ENCODE data around the gene PRKN.
"Not testable (repeated sequence)": the region's sequence is repeated elsewhere in the genome, so short reads cannot be mapped to it uniquely, and the experiment has no call there.

Gene PRKN

DNA sequence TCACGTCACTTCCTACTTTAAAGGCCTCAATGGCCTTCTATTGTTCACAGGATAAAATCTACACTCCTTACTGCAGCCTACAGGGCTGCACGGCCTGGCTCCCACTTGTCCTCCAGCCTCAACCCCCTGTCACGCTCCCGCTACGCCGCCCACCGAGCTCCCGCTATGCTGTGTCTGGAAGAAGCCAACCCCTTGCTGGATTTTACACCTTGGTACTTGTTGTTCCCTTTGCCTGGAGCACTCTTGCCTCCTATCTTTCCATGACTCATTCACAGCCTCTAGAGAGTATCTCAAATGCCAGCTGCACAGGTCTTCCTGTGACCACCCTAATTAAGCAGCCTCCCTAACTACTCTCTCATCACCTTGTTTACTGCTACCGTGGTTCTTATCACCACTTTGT, 259.9 kb downstream of the PRKN start:
- no peak for DNase-seq (ENCODE audit: low read depth in 2 of 3, low spot score in 1 of 3)

DNA sequence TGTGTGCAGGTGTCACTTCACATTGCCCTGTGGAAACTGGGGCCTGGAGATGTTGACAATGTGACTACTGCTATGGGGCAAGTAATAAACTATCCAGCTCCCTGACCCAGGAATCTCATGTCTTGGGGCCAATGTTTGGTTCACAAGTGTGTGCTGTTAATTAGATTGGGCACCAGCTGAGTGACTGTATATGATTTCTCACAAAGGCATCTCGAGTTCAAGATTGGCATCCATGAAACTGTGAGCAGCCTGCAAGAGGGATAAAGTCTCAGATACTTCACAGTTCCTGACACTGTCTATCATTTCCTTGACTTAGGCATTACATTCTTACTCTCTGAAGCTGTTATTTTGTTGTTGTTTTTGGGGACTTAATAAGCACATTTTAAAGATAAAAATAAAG, 264.0 kb downstream of the PRKN start:
- no peak for DNase-seq (ENCODE audit: low read depth in 2 of 3, low spot score in 1 of 3)

DNA sequence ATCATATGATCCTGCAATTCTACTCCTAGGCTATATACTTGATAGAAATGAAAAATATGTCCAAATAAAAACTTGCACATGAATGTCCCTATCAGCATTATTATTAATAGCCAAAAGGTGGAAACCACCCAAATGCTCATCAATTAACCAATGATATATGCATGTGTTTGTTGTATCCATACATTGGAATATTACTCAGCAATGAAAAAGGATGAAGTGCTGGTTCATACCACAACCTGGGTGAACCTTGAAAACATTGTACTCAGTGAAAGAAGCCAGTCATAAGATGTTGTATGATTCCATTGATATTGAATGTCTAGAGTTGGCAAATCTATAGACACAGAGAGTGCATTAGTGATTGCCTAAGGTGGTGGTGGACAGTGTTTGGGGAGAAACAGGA, 267.6 kb downstream of the PRKN start:
- no peak for DNase-seq (ENCODE audit: low read depth in 2 of 3, low spot score in 1 of 3)

DNA sequence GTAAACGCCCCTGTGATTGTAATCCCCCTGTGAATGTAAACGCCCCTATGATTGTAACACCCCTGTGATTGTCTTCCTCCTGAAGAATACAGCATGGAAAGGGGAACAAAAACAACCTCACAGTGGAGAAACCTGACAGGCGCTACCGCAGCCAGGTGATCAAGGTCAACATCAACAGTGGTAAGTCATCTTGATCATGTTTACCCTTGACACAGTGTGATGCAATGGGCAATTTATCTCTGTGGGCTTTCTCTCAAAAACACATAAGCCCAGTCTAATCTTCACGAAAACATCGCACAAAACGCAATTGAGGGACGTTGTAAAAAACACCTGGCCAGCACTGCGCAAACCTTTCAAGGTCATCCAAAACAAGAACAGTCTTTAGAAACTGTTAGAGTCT, 277.2 kb downstream of the PRKN start:
- no peak for DNase-seq (ENCODE audit: low read depth in 2 of 3, low spot score in 1 of 3)

DNA sequence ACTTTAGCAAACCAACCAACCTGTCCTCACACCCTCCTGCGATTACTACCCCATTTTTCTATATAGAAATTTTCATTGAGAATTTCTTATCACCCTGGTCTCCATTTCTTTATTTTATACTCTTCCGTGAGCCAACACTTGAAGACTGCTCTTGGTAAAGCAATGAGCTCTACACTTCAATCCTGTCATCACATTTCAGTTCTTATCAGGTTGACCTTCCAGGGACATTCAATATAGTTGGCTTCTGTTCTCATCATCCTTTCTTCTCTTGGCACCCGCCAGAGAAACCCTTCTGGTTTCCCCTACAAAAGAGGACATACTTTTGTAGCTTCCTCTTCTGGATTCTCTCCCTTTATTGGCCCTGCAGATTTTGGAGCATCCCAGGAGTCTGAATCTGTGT, 279.3 kb downstream of the PRKN start:
- no peak for DNase-seq (ENCODE audit: low read depth in 2 of 3, low spot score in 1 of 3)

DNA sequence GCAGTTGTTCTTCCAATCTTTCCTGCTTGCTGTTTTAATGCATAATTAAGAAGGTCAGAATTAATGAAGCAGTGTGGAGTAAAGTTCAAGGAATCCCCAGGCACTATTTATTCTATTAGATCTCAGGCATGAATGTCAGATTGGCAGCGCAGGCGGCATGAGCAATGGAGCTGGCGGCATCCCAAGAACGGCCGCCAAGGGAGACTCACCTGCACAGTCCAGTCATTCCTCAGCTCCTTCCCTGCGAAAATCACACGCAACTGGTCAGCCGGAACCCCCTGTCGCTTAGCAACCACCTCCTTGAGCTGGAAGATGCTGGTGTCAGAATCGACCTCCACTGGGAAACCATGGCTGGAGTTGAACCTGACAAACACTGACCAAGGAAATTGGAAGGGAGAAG, 284.5 kb downstream of the PRKN start:
- no peak for DNase-seq (ENCODE audit: low read depth in 2 of 3, low spot score in 1 of 3)

DNA sequence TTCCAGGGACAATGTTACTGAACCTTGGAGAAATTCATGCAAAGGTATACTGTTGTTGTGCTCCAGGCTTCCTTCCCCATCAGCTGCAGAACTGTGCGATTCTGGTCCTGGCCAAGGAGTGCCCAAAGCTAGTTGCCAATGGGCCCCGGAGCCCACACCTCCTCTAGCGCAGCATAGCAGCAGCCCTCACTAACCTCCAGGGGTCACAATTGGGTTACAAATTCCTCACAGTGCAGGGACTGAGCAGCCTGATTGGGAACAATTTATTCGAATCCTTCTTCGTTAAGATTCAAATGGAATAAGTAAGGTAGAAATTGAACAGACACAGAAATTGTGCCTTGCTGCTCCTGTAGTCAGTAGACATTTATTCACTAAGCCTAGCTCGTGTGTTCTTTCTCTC, 284.9 kb downstream of the PRKN start:
- no peak for DNase-seq (ENCODE audit: low read depth in 2 of 3, low spot score in 1 of 3)

DNA sequence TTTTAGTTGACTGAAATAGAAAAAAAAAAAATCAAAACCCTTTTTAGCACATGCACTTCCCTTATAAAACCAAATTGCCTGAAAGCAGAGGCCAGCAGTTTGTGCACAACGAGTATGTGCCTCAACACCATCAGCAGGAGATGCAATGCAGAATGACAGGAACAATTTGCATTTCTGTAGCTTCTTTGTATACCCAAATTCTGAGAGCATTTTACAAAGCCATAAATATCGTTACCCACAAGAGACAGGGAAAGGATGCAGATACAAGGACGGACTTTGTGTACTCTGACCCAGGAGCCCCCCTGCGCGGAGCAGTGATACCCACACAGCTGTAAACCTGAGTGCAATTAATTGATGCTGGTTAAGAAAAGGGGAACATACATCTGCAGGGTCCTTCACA, 285.6 kb downstream of the PRKN start:
- no peak for DNase-seq (ENCODE audit: low read depth in 2 of 3, low spot score in 1 of 3)

DNA sequence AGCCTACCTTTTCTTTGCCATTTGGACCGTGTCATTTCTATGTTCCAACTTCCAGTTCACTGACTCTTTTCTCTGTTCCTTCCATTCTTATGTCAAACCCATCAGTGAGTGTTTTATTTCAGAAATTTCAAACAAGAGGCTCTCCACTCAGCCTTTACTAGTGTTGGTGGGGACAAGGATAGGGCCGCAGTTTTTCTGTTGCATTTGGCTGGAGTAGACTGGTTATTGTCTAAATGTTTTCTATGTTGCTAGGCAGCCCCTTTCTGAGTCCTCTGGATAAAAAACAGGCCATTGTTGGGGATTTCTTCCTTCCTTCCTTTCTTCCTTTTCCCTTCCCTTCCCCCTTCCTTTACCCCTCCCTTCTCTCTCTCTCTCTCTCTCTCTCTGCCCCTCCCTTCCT, 288.6 kb downstream of the PRKN start:
- no peak for DNase-seq (ENCODE audit: low read depth in 2 of 3, low spot score in 1 of 3)

DNA sequence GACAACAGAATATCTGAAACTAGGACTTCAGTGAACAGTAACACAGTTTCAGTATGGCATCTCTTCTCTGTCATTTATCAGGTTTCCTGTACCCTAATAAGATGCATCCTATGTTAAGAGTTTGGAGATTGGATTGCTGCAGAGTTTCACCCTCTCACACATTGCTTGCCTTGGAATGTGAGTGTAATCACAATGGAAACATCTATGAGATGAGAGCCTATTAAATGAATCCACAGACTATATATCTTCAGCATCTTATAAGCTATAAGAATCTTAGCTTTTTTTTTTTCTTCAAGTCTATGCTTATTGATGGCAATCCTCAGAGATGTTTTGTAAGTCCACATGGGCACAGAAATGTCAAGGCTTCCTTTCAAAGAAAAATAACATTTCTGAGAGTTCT, 292.5 kb downstream of the PRKN start:
- no peak for DNase-seq (ENCODE audit: low read depth in 2 of 3, low spot score in 1 of 3)

DNA sequence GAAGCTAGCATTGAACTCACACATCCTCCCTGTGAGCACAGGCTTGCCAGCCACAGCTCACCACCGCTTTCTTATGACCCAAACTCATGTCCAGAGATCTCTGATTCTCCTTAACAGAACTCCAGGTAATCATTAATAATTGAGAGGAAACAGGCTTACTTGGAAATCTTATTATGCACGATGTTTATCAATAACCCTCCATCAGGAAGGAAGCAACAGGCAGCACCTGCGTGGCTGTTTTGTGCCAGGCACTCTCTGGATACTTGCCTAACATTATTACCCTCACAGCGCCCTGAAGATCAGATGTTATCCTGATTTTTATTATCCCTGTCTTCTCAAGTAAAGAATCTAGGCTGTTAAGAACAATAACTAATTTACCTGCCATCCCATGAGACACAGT, 306.6 kb downstream of the PRKN start:
- DNase-seq (ENCODE audit: low read depth in 2 of 3, low spot score in 1 of 3), result no peak

DNA sequence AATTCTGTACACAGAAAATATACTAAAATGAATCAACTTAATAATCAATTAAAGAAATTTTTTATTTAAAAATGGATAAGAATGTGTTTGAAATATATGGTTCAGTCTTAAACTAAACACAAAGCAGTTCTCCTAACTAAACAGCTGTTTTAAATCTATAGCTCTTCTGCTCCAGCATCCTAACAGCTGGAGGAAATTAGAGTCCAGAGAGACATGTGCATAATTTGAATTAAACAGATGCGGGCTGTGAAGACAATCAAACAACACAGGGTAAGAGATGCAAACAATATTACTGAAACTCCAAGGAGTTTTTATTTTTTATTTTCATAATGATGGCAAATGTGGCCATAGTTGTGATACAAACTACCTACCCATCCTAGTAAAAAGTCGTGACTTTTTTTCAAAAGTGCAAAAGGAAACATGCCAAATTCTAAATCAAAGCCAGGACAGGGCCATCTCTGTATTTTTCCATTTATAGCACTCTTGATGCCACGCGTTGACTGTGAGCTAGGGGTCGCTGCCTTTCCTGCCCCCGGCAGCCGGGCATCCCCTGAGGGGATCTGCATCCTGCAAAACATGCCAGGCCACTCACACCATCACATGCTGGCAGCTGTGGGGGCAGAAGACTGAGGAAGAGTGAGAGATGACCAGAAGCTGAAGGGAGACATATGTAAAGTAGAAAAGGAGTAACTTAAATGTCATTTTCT, 310.6 kb downstream of the PRKN start:
- no peak for DNase-seq (ENCODE audit: low read depth in 2 of 3, low spot score in 1 of 3)

DNA sequence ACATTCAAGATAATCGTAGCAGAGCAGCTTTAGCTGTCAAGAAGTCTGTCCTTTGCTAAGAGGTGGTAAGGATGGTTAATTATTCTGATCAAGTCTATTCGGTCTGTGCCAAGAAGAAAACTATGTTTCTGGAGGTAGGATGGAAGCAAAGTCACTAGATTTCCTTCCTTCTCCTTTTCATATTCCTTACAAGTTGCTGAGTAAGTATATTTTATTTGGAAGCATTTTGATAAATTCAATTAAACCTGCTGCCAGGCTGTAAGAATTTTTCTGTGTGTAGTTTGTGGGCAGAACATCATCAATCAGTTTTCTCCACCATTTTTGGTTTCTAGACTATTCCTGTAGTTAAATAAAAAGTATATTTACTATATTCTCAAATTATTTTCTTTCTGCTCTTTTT, 311.3 kb downstream of the PRKN start:
- no peak for DNase-seq (ENCODE audit: low read depth in 2 of 3, low spot score in 1 of 3)

DNA sequence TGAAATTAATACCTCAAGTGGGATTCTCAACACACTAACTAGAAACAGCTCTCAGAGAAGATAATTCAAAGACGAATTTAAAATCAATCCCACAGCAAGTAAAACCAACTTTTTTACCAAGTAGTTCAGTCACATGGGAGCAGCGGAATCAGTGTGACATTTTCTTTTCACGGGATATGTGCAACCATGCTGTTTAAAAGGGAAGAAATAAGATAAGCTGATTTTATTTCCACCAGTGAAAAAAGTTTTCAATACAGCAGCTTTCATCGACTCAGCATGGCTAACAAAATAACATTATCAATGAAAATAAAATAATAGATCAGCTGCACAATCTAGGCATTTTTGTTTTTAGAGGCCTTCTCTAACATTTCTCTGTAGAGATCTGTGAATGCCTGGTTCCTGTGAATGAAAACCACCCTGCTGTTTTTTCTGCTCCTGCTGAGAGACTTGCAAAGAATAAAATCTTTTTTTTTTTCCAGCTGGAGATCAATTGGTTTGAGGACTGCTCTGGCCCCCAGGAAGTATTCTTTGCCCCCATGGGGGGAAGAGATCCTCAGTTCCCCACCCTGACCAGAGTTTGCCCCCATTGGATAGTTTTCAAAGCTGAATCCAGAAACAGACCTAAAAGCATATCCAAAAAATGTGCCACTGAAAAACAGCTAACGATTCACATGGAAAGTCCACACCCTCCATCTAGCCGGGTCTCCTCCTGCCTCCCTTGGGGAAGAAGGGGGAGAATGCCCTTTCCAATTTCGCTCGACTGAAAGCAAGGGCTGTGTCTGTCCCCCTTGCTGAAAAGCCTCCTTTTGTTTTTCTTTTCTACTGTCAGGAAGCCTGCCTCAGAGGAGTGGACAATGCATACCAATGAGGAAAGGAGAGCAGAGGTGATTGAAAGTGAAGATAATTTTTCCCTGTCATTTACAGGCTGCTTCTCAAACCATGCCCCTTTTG, 317.6 kb downstream of the PRKN start:
- DNase-seq (ENCODE audit: low read depth in 2 of 3, low spot score in 1 of 3), result no peak

DNA sequence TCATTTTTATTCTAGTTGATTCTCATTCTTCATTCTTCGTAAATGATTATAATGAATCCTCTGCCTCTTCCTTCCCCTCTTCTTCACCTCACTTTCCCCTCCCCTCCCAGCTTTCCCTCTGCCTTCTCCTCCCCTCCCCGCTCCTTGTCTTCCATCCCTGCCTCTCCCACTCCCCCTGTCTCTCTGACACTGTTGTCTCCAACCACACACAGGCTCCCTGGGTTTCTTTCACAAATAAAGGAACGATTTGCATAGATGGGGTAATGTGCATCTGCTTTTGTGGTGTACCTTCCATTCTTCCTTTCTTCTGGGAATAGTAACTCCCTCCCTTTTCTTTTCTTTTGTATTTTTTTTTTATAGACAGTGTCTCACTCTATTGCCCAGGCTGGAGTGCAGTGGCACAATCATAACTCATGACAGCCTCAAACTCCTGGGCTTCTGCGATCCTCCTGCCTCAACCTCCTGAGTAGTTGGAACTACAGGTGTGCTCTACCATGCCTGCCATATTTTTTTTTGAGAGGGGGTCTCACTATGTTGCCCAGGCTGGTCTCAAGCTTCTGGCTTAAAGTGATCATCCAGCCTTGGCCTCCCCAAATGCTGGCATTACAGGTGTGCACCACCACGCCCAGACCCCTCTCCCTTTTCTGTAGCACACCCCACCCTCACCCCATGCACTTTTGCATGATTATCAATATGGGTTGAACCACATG, 318.6 kb downstream of the PRKN start:
- DNase-seq (ENCODE audit: low read depth in 2 of 3, low spot score in 1 of 3), result no peak

DNA sequence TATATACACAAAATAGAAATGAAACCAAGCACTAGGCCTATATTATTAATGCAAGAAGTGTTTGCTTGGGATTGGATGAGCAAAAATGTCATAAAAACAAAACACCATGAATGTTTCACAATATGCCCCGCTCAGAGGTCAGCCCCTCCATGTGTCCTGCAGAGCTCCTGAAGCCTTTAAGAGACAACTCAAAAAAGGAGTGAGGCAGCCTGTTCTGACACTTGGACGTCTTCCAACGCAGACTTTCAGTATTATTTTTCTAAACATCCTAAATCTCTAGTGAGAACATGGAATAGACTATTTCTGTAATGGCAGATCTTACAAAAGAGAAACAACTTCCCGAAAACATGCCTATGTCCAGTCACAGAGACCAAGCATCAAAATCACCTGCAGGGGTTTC, 322.6 kb downstream of the PRKN start:
- DNase-seq (ENCODE audit: low read depth in 2 of 3, low spot score in 1 of 3), result no peak

DNA sequence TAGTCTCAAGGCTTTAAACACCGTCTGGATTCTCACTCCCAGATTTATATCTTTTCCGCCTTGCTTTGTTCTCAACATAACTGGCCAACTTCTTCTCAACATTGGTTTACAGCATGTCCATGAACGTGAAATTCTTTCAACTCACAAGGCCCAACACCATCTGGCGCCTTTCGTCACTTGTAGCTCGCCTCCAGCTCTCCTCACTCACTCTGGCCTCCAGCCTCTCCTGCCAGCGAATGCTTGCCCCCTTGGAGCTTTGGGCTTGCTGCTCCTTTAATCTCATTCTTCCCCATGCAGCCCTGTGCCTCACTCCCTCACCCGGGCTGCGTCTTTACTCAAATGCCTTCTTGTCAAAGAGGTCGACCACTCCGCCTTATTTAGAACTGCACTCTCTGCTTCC, 324.5 kb downstream of the PRKN start:
- no peak for DNase-seq (ENCODE audit: low read depth in 2 of 3, low spot score in 1 of 3)

DNA sequence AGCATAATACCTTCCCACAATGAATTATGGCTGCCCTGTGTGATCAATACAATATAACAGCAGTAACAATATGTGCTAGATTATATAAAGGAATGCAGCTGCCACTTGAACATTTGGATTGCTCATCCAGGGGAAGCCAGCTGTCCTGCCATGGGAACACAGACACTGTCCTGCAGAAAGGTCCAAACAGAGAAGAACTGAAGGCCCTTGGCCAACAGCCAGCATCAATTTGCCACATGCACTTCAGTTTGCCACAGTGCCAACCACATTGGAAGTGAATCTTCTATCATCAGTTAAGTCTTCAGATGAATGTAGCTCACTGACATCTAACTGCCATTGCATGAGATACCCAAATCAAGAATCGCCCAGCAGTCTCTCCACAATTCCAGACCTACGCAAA, 332.4 kb downstream of the PRKN start:
- no peak for DNase-seq (ENCODE audit: low read depth in 2 of 3, low spot score in 1 of 3)

DNA sequence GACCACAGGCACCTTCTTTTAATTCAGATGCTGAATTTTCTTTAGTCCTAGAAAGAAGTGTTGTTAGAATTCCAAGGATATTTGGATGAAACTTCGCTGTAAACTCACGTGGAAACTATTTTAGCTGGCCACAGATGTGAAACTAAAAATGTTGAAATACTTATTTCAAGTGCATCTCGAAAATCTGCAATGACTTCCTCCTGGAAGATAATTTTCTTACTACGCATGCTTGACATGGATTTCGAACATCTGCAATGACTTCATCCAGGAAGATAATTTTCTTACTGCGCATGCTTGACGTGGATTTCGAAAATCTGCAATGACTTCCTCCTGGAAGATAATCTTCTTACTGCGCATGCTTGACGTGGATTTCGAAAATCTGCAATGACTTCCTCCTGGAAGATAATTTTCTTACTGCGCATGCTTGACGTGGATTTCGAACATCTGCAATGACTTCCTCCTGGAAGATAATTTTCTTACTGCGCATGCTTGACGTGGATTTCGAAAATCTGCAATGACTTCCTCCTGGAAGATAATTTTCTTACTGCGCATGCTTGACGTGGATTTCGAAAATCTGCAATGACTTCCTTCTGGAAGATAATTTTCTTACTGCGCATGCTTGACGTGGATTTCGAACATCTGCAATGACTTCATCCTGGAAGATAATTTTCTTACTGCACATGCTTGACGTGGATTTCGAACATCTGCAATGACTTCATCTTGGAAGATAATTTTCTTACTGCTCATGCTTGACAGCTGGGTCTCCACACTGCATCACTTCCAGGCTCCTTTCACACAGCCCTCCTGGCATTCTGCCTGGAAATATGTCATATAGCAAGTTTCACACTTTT, 336.4 kb downstream of the PRKN start:
- DNase-seq (ENCODE audit: low read depth in 2 of 3, low spot score in 1 of 3), result not testable (repeated sequence)

DNA sequence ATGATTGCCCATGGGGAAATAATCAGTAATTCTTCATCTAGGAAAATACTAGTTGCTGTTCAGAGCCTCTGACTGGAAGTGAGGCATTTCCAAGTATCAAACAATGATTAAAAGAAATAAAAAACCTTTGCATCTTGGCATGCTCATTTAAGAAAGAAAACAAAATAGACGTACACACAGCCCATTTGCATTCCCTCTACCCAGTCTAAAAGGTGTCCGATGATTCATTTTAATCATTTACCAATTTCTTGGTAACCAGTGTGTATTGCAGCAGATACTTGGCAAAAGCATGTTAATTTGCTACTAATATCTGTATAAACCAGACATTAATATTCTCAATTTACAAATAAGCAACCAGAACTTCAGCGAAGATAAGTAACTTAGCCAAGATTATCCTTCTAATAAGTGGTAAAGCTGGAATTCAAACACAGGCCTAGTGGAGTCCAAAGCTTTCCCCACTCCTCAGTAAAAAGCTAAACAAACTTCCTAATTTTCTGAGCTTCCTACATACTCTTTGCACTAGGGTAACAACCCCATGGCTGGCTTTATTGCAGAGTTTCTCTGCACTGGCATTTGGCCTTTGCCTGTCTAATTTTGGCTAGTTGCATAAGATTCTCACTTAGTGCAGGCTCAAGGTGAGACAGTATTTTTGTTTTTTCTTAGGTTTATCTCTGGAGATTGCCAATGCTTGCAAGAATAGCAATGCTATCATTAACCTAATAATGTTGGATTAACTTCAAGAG, 338.1 kb downstream of the PRKN start:
- DNase-seq (ENCODE audit: low read depth in 2 of 3, low spot score in 1 of 3), result no peak
